Measurements from ENCODE around the gene NMNAT3.

NMNAT3 gene

GRCh38 chr3:139675327-139675726, 2.4 kb downstream of the NMNAT3 start:
- DNase-seq (ENCODE audit: low read depth in 2 of 2) = no peak

DNA sequence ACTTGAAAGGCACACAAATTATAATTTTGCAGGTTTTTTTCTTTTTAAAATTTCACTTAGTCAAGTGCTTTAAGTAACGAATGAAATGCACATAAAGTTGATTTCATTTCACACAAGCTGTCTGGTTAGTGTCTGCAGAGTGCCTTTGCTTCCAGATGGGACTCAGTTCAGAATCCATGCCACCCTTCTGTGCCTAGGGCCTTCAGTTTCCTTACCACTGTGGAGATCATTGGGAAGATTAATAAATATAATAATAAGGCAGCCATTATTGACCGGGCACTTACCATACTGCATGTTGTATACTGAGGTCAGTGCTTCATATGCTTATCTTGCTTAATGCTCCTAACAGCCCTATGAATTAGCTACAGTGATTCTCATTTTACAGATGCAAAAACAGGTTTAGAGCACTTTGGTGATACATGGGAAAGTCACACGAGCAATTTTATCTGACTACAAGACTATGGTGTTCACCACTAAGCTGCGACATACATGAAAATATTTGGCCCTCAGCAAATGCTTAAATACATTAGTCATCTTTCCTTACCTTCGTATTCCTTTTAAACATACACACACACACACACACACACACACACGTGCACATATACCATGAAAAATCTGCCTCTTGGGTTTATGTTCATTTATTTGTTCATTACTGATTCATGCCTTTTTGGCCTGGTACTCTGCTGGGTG, 3.1 kb downstream of the NMNAT3 start:
- no peak for DNase-seq (ENCODE audit: low read depth in 2 of 2)

GRCh38 chr3:139672884-139673283, 4.9 kb downstream of the NMNAT3 start:
- DNase-seq (ENCODE audit: low read depth in 2 of 2) = no peak

GRCh38 chr3:139671863-139672646, 5.7 kb downstream of the NMNAT3 start:
- DNase-seq (ENCODE audit: low read depth in 2 of 2) = no peak

GRCh38 chr3:139671107-139671506, 6.7 kb downstream of the NMNAT3 start:
- no peak for DNase-seq (ENCODE audit: low read depth in 2 of 2)

- DNase-seq (ENCODE audit: low read depth in 2 of 2) = no peak
Observed at GRCh38 chr3:139670196-139670595, 7.6 kb downstream of the NMNAT3 start.

DNA sequence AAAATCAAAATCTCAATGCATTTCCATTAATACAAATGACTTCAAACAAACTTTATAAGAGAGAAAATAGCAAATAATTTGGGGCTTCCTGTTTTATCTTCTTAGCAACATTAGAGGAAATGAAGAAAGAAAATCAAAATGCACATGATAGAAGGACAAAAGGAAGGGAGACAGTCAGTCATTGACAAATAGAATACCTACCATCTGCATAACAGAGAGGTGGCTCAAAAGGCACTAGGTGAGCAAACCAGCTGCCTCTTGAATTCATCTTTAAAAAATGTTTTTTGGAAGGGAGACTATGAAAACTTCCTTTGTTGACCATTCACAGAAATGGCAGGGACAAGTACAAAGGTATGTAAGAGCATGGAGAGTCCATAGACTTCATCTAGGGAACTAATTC, 9.4 kb downstream of the NMNAT3 start:
- no peak for DNase-seq (ENCODE audit: low read depth in 2 of 2)

DNA sequence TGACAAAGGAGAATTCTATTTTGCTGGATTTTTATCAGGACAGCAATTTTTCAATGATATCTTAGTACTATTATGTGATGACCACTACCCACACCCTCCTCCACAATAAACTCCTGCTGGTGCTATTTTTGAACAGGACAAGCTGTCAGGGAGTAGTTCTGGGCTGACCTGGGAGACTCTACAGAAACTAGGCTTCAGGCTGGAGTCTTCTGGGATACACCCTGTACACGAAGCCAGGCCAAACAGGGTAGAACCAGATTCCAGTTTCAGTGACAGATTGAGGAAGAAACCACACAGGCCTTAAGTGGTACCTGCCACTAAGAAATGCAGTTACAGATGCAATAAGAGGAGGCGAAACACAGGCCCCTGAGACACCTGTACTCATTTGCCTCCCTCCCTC, 12.8 kb downstream of the NMNAT3 start:
- DNase-seq (ENCODE audit: low read depth in 2 of 2) = no peak

- no peak for DNase-seq (ENCODE audit: low read depth in 2 of 2)
Observed at GRCh38 chr3:139660269-139660668, 17.5 kb downstream of the NMNAT3 start.

DNA sequence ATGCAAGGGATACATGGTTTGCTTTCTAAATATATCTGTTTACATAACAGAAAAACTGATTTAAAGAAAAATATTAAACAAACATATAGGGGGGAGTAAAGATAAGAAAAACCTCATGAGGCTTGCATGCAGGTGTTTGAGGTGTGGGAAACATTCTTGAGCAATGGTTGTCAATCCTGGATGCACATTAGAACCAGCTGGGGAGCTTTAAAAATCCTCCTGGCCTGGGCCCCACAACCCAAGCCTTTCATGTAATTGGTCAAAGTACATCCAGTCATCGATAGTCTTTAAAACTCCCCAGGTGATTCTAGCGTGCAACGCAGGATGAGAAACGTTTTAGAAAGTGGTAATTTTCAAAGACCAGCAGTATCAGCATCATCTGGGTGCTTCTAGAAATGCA, 18.3 kb downstream of the NMNAT3 start:
- no peak for DNase-seq (ENCODE audit: low read depth in 2 of 2)

DNA sequence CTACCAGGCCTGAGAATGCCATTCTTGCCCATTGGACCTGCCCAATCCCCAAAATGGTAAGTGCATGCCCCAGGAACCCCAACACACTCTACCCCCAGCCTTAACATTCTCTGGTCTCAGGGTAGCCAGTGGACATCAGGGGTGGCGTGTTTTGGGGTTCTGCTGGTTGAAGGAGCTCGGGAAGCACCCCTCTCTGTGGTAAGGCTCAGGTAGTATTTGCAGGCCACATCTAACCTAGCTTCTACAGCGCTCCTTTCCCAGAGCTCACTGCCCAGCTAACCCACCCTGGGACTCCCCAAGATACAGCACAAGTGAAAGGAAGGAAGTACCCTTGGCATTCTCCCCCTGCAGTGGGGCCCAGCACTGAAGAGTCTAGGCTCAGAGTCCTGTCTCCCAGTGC, 19.8 kb downstream of the NMNAT3 start:
- no peak for DNase-seq (ENCODE audit: low read depth in 2 of 2)

- DNase-seq (ENCODE audit: low read depth in 2 of 2) = no peak
Observed at GRCh38 chr3:139657434-139657833, 20.3 kb downstream of the NMNAT3 start.

GRCh38 chr3:139655909-139656595, 21.7 kb downstream of the NMNAT3 start:
- no peak for DNase-seq (ENCODE audit: low read depth in 2 of 2)

DNA sequence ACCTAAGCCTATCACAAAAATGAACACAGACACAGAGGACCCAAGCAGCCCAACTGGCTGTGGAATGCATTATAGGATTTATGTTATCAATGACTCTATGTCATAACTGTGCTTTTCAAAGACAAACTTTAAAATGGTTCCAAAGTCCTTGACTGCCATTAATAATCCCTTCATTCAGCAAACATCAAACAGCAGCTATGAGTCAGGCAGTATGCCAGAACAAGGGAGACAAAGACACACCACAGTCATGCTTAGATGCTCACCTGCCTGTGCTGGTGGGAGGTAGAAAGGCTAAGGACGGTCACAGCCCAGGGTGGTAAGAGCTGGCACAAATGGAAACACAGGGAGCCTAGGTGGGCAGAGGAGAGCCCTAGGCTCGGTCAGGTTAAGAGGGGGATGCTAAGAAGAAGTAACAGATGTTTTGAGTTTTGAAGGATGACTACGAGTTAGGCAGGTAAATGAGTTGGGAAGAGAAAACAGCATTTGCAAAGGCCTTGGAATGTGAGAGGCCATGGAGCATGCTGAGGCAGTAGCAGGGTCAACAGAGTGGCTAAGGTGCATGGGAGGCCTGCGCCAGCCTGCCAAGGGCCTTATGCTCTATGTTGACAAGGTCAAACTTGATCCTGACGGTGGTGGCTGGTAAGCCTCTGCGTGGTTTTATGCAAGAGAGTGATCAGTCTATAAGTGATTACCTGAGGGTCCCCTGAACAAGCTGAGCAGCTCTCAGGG, 23.0 kb downstream of the NMNAT3 start:
- DNase-seq (ENCODE audit: low read depth in 2 of 2) = no peak

- no peak for DNase-seq (ENCODE audit: low read depth in 2 of 2)
Observed at GRCh38 chr3:139653582-139653981, 24.2 kb downstream of the NMNAT3 start.

GRCh38 chr3:139652561-139652960, 25.2 kb downstream of the NMNAT3 start:
- DNase-seq (ENCODE audit: low read depth in 2 of 2) = no peak

- no peak for DNase-seq (ENCODE audit: low read depth in 2 of 2)
Observed at GRCh38 chr3:139647866-139648435, 29.8 kb downstream of the NMNAT3 start.

- no peak for DNase-seq (ENCODE audit: low read depth in 2 of 2)
Observed at GRCh38 chr3:139646512-139646911, 31.3 kb downstream of the NMNAT3 start.

GRCh38 chr3:139642996-139643395, 34.8 kb downstream of the NMNAT3 start:
- no peak for DNase-seq (ENCODE audit: low read depth in 2 of 2)

- no peak for DNase-seq (ENCODE audit: low read depth in 2 of 2)
Observed at GRCh38 chr3:139640456-139640855, 37.3 kb downstream of the NMNAT3 start.

GRCh38 chr3:139639662-139640061, 38.1 kb downstream of the NMNAT3 start:
- no peak for DNase-seq (ENCODE audit: low read depth in 2 of 2)

GRCh38 chr3:139638518-139638917, 39.3 kb downstream of the NMNAT3 start:
- no peak for DNase-seq (ENCODE audit: low read depth in 2 of 2)
